Naive thymus-derived CD4-positive, alpha-beta T cell (primary cell): ENCODE data around the gene NOA1. TPM values are rescaled to one million over a fixed set of nuclear protein-coding genes. Genes with fewer than 3 reads are reported as not detected.
A peak's percentile ranks its signal among the peaks of the same experiment; 100 is the strongest.

Experiments
- ATAC-seq: fragments of 150-1000 bp; cut with Tn5 transposase; 2 replicates; pipeline ENCODE4 v1.10.0; 2021; ENCODE audit warnings: mild to moderate bottlenecking, moderate library complexity
- CTCF ChIA-PET: fragments of 350-600 bp; sonication (Branson Sonifier 250); formaldehyde crosslinking; loops from one replicate; lab custom pipeline; 2021; ENCODE audit warnings: antibody characterized with exemption; lab: Charles Lee
- POLR2A ChIA-PET: fragments of 350-600 bp; sonication (Branson Sonifier 250); formaldehyde crosslinking; loops from one replicate; lab custom pipeline; 2021; ENCODE audit warnings: antibody characterized with exemption, inconsistent platforms; lab: Charles Lee
- DNase-seq, 9 donors: peaks; one replicate each; pipeline versions ENCODE4 v3.0.0 to v3.0.0-alpha.2; 2020 to 2022; ENCODE audit warnings: mixed read lengths in 1 of 9
- H3K27ac ChIP-seq: one replicate; pipeline ENCODE4 v1.7.0; 2013; ENCODE audit warnings: mild to moderate bottlenecking, low read depth, low read length, moderate library complexity
- H3K27me3 ChIP-seq, 2 donors: one replicate each; pipeline ENCODE4 v1.7.0; 2013; ENCODE audit warnings: low read length in 2 of 2, mild to moderate bottlenecking in 2 of 2, moderate library complexity in 2 of 2; ENCODE audit not compliant: control insufficient read depth in 2 of 2, insufficient read depth in 2 of 2
- H3K36me3 ChIP-seq, 3 experiments: 1 replicate in 2 of 3; 2 replicates in 1 of 3; pipeline ENCODE4 v1.7.0; 2013; ENCODE audit warnings: low read length in 3 of 3, mild to moderate bottlenecking in 3 of 3, moderate library complexity in 1 of 3; ENCODE audit not compliant: insufficient read depth in 3 of 3, control insufficient read depth in 2 of 3
- H3K4me1 ChIP-seq, 2 donors: one replicate each; pipeline ENCODE4 v1.7.0; 2013; ENCODE audit warnings: low read length in 2 of 2, mild to moderate bottlenecking in 2 of 2, moderate library complexity in 1 of 2; ENCODE audit not compliant: control insufficient read depth in 2 of 2, insufficient read depth in 2 of 2
- H3K4me3 ChIP-seq: 2 replicates; pipeline ENCODE4 v1.7.0; 2013; ENCODE audit warnings: mild to moderate bottlenecking, low read length
- H3K9me3 ChIP-seq, 3 experiments: 1 replicate in 2 of 3; 2 replicates in 1 of 3; pipeline ENCODE4 v1.7.0; 2013; ENCODE audit warnings: low read length in 3 of 3; ENCODE audit not compliant: control insufficient read depth in 2 of 3
- H3K27ac Mint-ChIP-seq, 9 donors: one replicate each; pipeline ENCODE4 v1.8.0; 2020 to 2022; ENCODE audit warnings: mixed read lengths in 9 of 9, mild to moderate bottlenecking in 8 of 9, moderate library complexity in 5 of 9, inconsistent platforms in 2 of 9
- H3K27me3 Mint-ChIP-seq, 5 donors: one replicate each; pipeline ENCODE4 v1.8.0; 2021 to 2022; ENCODE audit warnings: mixed read lengths in 5 of 5, mild to moderate bottlenecking in 1 of 5
- H3K36me3 Mint-ChIP-seq, 5 donors: one replicate each; pipeline ENCODE4 v1.8.0; 2020 to 2022; ENCODE audit warnings: mixed read lengths in 5 of 5, mild to moderate bottlenecking in 3 of 5, inconsistent platforms in 1 of 5
- H3K4me1 Mint-ChIP-seq, 7 donors: one replicate each; pipeline ENCODE4 v1.8.0; 2020 to 2022; ENCODE audit warnings: mixed read lengths in 7 of 7, mild to moderate bottlenecking in 3 of 7, inconsistent platforms in 1 of 7
- H3K4me3 Mint-ChIP-seq, 10 donors: one replicate each; pipeline ENCODE4 v1.8.0; 2020 to 2022; ENCODE audit warnings: mild to moderate bottlenecking in 10 of 10, mixed read lengths in 10 of 10, moderate library complexity in 6 of 10, inconsistent platforms in 2 of 10
- H3K9me3 Mint-ChIP-seq, 11 donors: one replicate each; pipeline ENCODE4 v1.8.0; 2020 to 2022; ENCODE audit warnings: mixed read lengths in 11 of 11, mild to moderate bottlenecking in 4 of 11, inconsistent platforms in 1 of 11, moderate library complexity in 1 of 11
- intact Hi-C, 2 donors: fragments of 100-400 bp; cut with micrococcal nuclease; formaldehyde crosslinking; loops; one replicate each; pipeline ENCODE4 v1.15.1; 2023
- polyA plus RNA-seq, 2 donors: library from polyadenylated mRNA; unstranded; fragments of 300-500 nt; fragmentation: Illumina TruSeq; gene quantifications; one replicate each; pipeline ENCODE4 v1.2.3, GENCODE V29; 2021
- total RNA-seq, 6 experiments: library from RNA in 5 of 6; stranded (reverse) in 5 of 6; gene quantifications; 1 replicate in 5 of 6; 2 replicates in 1 of 6; pipeline ENCODE4 v1.2.3 and lab custom pipeline; 2021 to 2026

The NOA1 gene
- total RNA-seq (10 to 100 TPM; 13.6 to 23.0 (median 20.9) TPM), polyA plus RNA-seq (10 to 100 TPM; 21.9 to 30.0 TPM), total RNA-seq (lab: John Stamatoyannopoulos, UW) (24.9 reads per million, percentile 55 among the genes with 10 or more reads in this experiment)

DNA sequence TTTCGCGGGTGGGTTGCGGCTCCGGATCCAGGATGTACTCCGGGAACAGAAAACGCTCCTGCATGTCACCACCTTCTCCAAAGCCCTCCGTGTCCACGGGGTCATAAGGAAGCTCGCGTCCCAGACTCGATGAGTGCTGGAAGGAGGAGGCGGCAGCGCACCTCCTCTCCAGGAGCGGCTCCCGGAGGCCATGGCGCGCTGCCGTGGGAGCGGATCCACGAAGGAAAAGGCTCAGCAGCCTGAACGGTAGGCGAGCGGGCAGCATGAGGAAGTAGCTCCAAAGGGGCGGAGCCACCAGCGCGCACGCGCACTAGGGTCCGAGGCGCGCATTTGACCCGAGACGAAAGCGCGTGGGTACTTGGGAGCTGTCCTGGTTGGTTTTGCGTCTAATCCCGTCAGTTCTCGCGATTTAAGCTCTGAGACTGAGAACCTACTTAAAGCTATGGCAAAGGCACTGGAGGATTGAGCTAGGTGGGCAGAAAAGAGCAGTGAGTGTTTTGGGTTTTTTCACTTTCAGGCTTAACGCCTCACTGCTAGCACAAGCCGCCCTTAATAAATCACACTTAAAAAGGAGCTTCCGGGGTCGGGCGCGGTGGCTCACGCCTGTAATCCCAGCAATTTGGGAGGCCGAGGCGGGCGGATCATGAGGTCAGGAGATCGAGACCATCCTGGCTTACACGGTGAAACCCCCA, at the start of gene NOA1:
Gene NOA1, minus strand, starts transcription at position 286 of the 692 bp plus-strand sequence. Its CDS starts 21 bp downstream, at position 265.
- no peaks in the 10 kb centered on the region for H3K27me3 ChIP-seq
- Mint-ChIP-seq H3K36me3 (peaks cover 11 to 42% (median 31%) of the 10 kb centered on the region in 5 donors), H3K4me3 (peak within 1 kb of the TSS; percentile 92 to 100 (median 98)), H3K27ac (peak within 1 kb of the TSS; percentile 94 to 100 (median 98)), H3K4me1 (peaks cover 41 to 70% (median 52%) of the 10 kb centered on the region in 7 donors), H3K27me3 (peaks cover 0 to 2% (median 0%) of the 10 kb centered on the region in 5 donors), H3K9me3 (peaks cover 0 to 10% (median 5%) of the 10 kb centered on the region in 11 donors)
- DNase-seq: peak; percentile 98 to 99 (median 99)
- intact Hi-C loops: loop anchor here (1.0 to 5.0 kb wide), 15 partner anchors 17 to 1582 kb away; partner anchors contain the start of genes AASDH (in 2 of the 2), CEP135 (in 2 of the 2), CLOCK (in 2 of the 2) and EXOC1 (in 2 of the 2)
- peaks cover 0 to 28% (median 13%) of the 10 kb centered on the region in 3 experiments for H3K36me3 ChIP-seq
- ChIA-PET CTCF (interaction anchor here (0.6 to 2.2 kb wide), 5 partner anchors 53 to 1575 kb away, joined by 3 to 12 read pairs (median 4); partner anchors contain the start of genes AASDH, PAICS and PPAT), POLR2A (interaction anchor here (0.7 to 6.3 kb wide), 19 partner anchors 8 to 1029 kb away, joined by 3 to 142 read pairs (median 5); partner anchors contain the start of genes AASDH, CEP135, PAICS and PPAT)
- peaks cover 0 to 7% (median 0%) of the 10 kb centered on the region in 3 experiments for H3K9me3 ChIP-seq
- ATAC-seq: peak; percentile 86
- peak within 1 kb of the TSS; percentile 82 for H3K27ac ChIP-seq
- peak within 1 kb of the TSS; percentile 80 for H3K4me3 ChIP-seq
- peaks cover 36 to 38% of the 10 kb centered on the region in 2 donors for H3K4me1 ChIP-seq

DNA sequence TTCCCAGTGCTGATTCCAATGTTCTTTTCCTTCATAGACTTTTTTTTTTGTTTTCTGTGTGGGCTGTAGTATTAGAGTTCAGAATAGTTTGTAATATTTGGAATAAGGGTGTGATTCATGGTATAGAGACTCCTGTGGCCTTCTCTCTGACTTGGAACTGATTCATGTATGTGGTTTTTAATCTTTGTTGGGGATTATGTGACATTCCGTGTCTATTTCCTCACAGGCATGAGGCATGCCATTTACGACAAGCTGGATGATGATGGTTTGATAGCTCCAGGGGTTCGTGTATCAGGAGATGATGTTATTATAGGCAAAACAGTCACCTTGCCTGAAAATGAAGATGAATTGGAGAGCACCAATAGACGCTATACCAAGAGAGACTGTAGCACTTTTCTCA, 45.7 kb upstream of the NOA1 start:
- no peak overlapping the region for H3K4me3 ChIP-seq
- POLR2A ChIA-PET: no interaction called here
- Mint-ChIP-seq H3K27ac (peak overlapping the region in 2 of 9 donors; percentile 1 to 34), H3K4me3 (no peak overlapping the region), H3K36me3 (peaks cover 8 to 65% (median 50%) of the 10 kb centered on the region in 5 donors), H3K9me3 (no peaks in the 10 kb centered on the region), H3K4me1 (peaks cover 0 to 10% (median 3%) of the 10 kb centered on the region in 7 donors), H3K27me3 (no peaks in the 10 kb centered on the region)
- no peak overlapping the region for H3K27ac ChIP-seq
- ATAC-seq (no peak), DNase-seq (no peak)
- H3K36me3 ChIP-seq: peaks cover 19 to 92% (median 48%) of the 10 kb centered on the region in 3 experiments
- CTCF ChIA-PET: no interaction called here
- no peaks in the 10 kb centered on the region for H3K4me1 ChIP-seq
- no peaks in the 10 kb centered on the region for H3K9me3 ChIP-seq
- intact Hi-C loops: no loop called here
- H3K27me3 ChIP-seq: no peaks in the 10 kb centered on the region

DNA sequence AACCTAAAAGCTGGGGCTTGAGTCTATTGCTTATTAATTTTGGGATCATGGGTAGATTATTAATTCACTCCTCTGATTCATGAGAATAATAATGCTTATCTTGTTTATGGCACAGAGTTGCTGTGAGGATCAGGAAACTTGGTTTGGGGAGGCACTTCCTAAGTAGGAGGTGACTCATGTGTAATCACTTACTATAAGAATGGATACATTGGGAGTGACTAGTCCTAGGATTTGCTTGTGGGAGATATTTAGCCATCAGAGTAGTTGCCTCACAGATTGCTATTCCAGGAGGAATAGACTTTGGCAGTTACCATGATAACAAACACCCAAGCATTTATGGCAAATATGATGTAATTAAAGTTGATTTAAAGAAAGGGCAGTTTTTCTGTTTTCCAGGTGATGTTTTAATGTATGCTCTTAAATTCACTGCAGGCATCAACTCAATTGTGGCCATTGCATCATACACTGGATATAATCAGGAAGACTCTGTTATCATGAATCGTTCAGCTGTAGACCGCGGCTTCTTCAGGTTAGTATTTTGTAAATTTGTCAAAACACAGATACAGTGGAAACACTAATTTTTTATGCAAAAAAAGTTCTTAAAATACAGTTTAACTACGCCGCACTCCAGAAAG, 43.2 kb upstream of the NOA1 start:
- intact Hi-C loops: no loop called here
- Histone ChIP-seq H3K4me3 (no peak overlapping the region), H3K36me3 (peaks cover 33 to 88% (median 53%) of the 10 kb centered on the region in 3 experiments), H3K27ac (no peak overlapping the region), H3K4me1 (no peaks in the 10 kb centered on the region), H3K27me3 (no peaks in the 10 kb centered on the region), H3K9me3 (no peaks in the 10 kb centered on the region)
- Mint-ChIP-seq H3K27ac (peak overlapping the region in 3 of 9 donors; percentile 30 to 62 (median 55)), H3K27me3 (no peaks in the 10 kb centered on the region), H3K9me3 (no peaks in the 10 kb centered on the region), H3K4me3 (no peak overlapping the region), H3K36me3 (peaks cover 15 to 74% (median 52%) of the 10 kb centered on the region in 5 donors), H3K4me1 (peaks cover 0 to 18% (median 3%) of the 10 kb centered on the region in 7 donors)
- POLR2A ChIA-PET: no interaction called here
- no peak for ATAC-seq
- no peak for DNase-seq
- CTCF ChIA-PET: no interaction called here

DNA sequence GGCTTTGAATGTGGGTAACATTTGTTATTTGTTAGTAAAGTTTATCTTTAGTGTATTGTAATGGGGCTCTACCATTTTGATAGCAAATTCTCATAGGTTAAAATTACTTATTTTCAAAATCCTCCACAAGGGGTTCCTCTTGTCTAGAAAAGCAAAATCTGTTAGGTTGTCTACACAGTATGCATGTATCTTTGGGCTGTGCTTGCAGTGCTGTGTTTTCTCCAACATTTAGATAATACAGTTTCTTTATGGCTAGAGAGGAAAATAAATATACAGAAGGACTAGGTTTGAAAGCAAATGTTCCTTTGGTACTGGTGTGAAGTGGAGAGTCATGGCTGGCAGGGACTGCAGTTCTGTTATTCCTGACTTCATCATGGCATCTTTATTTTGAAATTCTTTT, 41.6 kb upstream of the NOA1 start:
- peaks cover 15 to 71% (median 47%) of the 10 kb centered on the region in 5 donors for H3K36me3 Mint-ChIP-seq
- Histone ChIP-seq H3K4me3 (no peak overlapping the region), H3K27ac (no peak overlapping the region), H3K27me3 (no peaks in the 10 kb centered on the region), H3K4me1 (no peaks in the 10 kb centered on the region), H3K9me3 (no peaks in the 10 kb centered on the region), H3K36me3 (peaks cover 28 to 87% (median 43%) of the 10 kb centered on the region in 3 experiments)
- H3K27ac Mint-ChIP-seq: peak overlapping the region in 6 of 9 donors; percentile 5 to 77 (median 44)
- H3K9me3 Mint-ChIP-seq: no peaks in the 10 kb centered on the region
- CTCF ChIA-PET: no interaction called here
- POLR2A ChIA-PET: no interaction called here
- H3K4me1 Mint-ChIP-seq: peaks cover 0 to 18% (median 3%) of the 10 kb centered on the region in 7 donors
- no peak for ATAC-seq
- intact Hi-C loops: no loop called here
- H3K27me3 Mint-ChIP-seq: no peaks in the 10 kb centered on the region
- no peak for DNase-seq
- no peak overlapping the region for H3K4me3 Mint-ChIP-seq

DNA sequence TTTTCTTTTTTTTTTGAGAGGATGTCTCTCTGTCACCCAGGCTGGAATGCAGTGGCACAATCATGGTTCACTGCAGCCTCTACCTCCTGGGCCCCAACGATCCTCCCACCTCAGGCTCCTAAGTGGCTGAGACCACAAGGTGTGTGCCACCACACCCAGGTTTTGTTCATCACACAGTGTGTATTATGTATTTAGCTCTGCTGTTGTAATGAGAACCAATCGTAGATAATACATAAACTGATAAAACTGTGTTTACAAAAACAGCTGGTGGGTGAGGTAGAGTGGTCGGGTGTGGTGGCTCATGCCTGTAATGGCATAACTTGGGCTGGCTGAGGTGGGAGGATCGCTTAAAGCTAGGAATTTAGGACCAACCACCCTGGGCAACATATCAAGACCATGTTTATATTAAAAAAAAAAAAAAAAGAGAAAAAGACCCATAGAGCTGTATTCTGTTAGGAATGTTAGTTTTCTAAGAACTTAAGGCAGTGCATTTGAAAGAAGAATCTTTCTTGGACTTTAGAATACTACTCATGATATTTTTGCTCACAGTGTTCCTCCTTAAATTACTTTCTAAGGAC, 36.2 kb upstream of the NOA1 start:
- Mint-ChIP-seq H3K27me3 (no peaks in the 10 kb centered on the region), H3K4me1 (peaks cover 5 to 21% (median 11%) of the 10 kb centered on the region in 7 donors), H3K36me3 (peaks cover 11 to 48% (median 37%) of the 10 kb centered on the region in 5 donors), H3K4me3 (no peak overlapping the region), H3K27ac (peak overlapping the region in 4 of 9 donors; percentile 25 to 47 (median 29)), H3K9me3 (no peaks in the 10 kb centered on the region)
- no peak overlapping the region for H3K4me3 ChIP-seq
- CTCF ChIA-PET: no interaction called here
- no peaks in the 10 kb centered on the region for H3K27me3 ChIP-seq
- no peaks in the 10 kb centered on the region for H3K4me1 ChIP-seq
- ATAC-seq (no peak), DNase-seq (no peak)
- no peak overlapping the region for H3K27ac ChIP-seq
- POLR2A ChIA-PET: no interaction called here
- H3K9me3 ChIP-seq: no peaks in the 10 kb centered on the region
- intact Hi-C loops: loop anchor here in 1 of 2 donors (2.0 kb wide), 1 partner anchor 19 kb away; no protein-coding TSS in a partner anchor
- peaks cover 15 to 74% (median 20%) of the 10 kb centered on the region in 3 experiments for H3K36me3 ChIP-seq

DNA sequence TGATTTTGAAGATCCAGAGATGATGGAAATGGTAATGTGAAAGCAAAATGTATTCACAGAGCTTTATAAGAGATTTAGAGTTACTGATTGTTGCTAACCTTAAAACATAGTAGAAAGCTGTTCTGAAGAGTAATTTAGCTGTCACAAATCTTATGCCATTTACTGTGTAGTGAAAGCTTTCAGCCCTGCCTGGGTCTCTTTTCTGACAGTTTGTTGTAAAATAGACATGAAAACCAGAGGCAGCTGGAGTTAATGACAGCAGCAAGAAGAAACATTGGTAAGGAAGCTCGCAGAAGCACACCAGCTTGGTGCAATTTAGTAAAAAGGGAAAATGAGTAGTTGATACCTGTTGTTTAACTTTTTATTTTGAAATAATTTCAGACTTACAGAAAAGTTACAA, 22.3 kb upstream of the NOA1 start:
- H3K9me3 ChIP-seq: no peaks in the 10 kb centered on the region
- H3K4me1 ChIP-seq: no peaks in the 10 kb centered on the region
- Mint-ChIP-seq H3K4me3 (no peak overlapping the region), H3K36me3 (peaks cover 12 to 56% (median 36%) of the 10 kb centered on the region in 5 donors), H3K9me3 (no peaks in the 10 kb centered on the region), H3K27me3 (no peaks in the 10 kb centered on the region), H3K27ac (no peak overlapping the region), H3K4me1 (peaks cover 3 to 19% (median 12%) of the 10 kb centered on the region in 7 donors)
- DNase-seq (no peak), ATAC-seq (no peak)
- H3K36me3 ChIP-seq: peaks cover 14 to 59% (median 17%) of the 10 kb centered on the region in 3 experiments
- no peaks in the 10 kb centered on the region for H3K27me3 ChIP-seq
- no peak overlapping the region for H3K27ac ChIP-seq
- no peak overlapping the region for H3K4me3 ChIP-seq
- intact Hi-C loops: no loop called here
- ChIA-PET CTCF (no interaction called here), POLR2A (no interaction called here)
